GM19240 (cell line): ENCODE measurements around the gene MMEL1.
"Not testable (repeated sequence)": the region's sequence is repeated elsewhere in the genome, so short reads cannot be mapped to it uniquely, and the experiment has no call there.

Experiments
- DNase-seq: peaks from one replicate; pipeline ENCODE4 v3.0.0; 2011; ENCODE audit warnings: low spot score; ENCODE audit not compliant: insufficient read length

The MMEL1 gene

DNA sequence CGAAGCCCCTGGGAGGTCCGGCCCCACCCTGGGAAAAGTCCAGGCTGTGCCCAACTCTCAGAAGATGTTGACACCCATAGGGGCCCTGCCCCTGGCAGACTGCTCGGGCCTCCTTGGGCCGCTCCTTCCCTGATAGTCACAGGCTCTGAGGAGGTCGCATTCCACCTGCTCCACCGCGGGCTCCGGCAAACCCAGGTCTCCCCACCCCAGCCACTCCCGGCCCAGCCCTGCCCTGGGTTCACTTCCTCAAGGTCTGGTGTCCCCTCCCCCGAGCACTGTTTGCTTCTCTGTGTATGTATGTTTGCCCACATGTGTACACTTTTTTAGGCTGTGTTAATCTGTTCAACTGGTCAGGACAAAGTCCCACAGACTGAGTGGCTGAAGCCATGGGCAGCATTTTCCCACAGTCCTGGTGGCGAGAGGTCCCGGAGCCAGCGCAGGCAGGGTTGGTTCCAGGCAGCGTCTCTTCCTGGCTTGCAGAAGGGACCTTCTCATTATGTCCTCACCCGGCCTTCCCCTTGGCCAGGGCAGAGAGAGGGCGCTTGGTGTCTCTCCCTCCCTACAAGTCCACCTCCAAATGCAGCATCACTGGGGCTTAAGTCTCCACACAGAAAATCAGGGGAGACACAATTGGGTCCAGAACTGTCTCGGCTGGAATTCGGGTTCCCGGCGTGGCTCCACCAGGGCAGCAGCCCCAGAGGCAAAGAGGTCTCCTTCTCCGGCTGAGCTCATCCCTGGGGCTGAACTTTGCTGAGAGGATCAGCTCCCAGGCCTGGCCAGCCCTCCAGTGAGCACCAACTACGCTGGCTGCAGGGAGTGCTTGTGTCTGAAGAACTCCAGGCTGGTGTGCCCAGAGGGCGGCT lies 56.8 kb downstream of the MMEL1 start:
- DNase-seq = no peak

DNA sequence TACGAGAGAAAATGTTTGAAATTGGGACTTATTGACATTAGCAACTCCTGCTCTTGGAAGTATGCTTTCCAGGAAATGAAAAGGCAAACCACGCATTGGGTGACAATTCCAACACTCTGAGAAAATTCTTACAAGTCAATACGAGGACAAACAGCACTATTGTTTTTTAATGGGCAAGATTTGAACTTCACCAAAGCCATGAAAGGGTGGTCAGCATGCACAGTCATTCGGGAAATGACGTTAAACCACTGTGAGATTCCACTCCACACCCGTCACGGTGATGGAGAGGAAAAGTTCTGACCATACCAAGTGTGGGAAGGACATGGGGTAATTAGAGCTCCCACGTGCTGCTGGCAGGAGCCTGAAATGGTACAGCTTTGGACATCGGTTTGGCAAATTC lies 58.5 kb downstream of the MMEL1 start:
- DNase-seq = no peak

DNA sequence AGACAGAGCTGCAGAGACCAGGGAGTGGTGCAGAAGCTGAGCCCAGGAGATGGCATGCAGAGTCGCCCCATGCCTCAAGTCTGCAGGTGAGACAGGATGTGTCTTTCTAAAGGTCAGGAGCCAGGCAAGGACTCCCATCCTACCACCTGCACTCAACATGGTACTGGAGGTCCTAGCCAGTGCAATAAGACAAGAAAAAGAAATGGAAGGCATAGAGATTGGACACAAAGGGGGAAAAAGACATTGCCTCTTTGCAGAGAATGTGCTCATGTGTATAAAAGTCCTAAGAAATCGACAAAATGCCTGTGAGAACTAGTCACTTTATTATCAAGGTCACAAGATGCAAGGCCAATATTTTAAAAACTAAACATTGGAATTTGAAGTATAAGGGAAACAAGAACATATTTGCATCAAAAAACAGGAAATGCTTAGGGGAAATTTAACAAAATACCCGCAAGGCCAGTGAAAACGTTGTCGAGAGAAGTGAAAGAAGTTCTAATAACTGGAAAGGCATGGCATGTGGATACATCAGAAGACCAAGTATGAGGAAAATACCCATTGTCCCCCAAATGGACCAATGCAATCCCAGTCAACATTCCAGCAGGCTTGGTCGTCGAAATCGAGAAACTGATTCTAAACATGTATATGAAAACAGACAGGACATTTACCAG lies 59.4 kb downstream of the MMEL1 start:
- DNase-seq = no peak

DNA sequence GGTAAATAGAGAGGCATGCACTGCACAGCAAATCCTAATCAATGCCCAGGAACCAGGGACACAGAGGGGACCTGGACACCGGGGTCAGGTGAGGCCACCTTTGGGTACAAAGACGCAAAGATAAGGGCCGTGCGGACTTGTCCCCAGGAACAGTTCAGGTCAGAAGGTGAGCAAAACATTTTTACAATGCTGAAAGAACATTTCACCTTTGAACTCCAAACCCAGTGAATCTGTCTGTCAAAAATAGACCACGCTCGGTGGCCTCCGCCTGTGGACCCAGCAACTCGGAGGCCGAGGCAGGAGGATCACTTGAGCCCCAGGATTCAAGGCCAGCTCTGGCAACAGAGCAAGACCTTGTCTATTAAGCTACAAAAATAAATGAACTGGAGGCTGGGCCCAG lies 61.5 kb downstream of the MMEL1 start:
- DNase-seq = no peak

DNA sequence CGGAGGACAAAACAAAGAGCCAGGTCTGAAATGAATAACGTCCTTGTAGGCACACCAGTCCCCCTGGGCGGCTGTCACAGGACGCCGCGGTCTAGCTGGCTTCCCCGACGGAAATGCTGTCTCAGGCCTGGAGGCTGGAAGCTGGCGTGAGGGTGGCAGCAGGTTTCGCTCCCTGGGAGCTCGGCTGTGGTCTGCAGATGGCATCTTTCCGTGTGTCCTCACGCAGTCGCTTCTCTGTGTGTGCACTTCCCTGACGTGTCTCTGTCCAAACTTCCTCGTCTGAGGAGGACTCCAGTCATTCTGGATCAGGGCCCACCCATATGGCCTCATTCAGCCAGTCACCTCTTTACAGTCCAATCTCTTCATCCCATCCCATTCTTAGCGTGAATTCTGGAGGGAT lies 62.5 kb downstream of the MMEL1 start:
- no peak for DNase-seq

DNA sequence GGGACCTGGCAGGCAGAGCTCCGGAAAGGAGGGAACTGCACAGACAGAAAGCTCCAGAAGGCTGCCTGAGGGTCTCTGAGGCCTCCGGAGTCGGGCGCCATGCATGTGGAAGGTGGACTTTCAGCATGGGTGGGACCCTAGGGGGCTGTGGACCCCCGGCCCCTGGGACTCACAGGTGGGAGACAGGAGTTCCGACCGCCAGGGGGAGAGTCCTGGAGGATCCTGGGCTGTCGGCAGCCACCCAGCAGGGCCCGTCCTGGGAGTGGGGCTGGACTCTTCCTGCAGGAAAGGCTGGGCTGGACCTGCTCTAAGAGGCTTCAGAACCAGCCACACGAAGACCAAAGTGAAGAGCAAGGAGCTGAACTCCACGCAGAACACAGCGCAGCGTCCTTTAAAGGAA lies 63.1 kb downstream of the MMEL1 start:
- not testable (repeated sequence) for DNase-seq

DNA sequence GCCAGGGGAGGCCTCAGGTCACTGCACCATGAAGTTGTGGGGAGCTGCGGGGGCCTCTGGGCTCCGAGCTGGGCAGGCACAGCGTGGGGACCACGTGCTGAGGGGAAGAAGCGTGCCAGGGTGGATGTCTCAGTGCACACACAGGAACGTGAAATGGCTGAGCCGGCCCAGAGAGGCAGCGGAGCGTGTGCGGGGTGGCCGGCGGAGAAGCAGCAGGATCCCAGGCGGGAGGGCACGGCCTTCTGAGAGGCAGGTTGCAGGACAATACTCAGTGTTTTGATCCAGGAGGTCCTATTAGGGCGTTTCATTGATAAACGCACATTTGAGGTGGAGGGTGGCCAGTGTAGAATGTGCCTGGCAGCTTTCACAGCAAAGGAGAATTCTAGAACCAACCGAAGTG lies 63.8 kb downstream of the MMEL1 start:
- DNase-seq = no peak

DNA sequence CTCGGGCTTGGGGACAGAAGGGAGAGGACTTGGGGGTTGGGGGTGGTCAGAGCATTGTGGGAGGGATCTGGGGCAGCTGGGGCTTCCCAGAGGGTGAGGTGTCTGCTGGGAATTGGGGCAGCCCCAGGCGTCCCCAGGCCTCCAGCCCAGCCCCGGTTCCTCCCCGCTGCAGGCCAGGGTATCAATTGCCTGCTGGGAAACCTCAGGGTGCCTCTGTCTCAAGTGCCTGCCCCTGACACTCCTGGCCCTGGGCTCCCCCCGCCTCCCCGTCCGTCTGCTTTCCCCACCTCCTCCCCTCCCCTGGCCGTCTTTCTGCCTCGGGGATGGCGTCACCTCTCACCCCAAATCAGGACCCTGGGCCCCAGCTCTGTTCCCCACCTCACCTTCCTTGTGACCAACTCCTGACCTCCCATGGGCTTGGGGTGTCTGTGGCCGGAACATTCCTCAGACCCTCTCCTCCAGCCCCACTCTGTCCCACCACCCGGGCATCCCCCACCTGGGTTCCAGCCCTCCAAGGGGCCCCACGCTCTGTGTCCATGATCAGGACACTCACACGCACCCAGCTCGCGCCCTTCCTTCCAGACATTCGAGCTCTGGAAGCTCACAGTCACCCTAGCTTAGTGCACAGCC lies 64.5 kb downstream of the MMEL1 start:
- DNase-seq = not testable (repeated sequence)

DNA sequence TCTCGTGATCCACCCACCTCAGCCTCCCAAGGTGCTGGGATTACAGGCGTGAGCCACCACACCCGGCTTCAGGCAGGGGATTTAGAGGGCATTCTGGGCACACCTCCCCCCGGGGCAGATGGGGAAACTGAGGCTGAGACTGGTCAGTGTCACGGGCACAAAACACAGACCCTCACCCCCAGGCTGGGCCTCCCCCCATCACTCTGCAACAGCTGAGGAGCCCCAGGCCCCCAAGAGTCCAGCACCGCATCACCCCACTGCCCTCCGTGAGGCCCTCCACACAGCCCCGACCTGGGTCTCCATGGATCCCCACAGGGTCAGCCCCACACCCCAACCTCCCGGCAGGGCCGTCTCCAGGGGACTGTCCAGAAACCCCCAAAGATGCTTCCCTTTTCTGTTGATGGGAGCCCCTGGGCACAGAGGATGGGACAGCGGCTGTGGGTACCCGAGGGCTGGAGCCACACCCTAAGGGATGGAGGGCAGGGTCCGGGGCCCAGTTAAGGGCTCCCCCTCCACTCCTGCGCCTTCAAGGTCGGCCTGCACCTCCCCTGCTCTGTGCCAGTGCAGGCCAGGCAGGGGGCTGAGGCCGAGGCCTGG lies 65.6 kb downstream of the MMEL1 start:
- no peak for DNase-seq

DNA sequence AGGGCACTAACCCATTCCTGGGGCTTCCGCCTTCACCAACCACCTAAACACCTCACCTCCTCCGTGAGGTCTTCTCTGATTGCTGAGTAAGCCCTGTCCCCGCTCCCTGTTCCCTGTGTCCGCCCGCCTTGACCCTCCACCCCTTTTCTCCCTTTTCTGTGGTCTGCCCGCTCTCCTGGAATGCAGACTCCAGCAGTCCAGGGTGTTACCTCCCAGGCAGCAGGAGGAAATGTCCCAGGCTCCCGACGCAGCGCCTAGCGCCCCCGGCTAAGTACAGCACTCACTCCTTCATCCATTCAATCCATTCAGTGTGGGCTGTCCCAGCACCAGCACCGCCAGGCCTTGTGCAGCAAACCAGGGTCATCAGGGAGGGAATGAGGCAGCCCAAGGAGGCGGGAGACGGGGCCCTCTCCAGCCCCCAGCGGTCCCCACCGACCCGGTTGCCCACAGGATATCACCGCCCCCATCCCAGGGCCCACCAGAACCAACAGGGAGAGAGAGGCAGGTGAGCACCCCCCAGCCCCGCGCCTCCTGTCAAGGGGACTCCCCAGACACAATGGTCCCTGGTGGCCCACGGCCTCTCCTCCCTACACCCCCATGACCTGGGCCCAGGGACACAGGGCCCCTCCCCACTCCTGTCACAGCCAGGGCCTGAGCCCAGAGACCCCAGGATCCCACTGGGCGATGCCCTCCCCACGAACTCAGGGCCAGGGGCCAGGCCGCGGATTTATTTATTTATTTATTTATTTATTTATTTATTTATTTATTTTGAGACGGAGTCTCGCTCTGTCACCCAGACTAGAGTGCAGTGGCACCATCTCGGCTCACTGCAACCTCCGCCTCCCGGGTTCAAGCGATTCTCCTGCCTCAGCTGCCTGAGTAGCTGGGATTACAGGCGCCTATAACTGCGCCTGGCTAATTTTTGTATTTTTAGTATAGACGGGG lies 66.4 kb downstream of the MMEL1 start:
- DNase-seq = no peak

DNA sequence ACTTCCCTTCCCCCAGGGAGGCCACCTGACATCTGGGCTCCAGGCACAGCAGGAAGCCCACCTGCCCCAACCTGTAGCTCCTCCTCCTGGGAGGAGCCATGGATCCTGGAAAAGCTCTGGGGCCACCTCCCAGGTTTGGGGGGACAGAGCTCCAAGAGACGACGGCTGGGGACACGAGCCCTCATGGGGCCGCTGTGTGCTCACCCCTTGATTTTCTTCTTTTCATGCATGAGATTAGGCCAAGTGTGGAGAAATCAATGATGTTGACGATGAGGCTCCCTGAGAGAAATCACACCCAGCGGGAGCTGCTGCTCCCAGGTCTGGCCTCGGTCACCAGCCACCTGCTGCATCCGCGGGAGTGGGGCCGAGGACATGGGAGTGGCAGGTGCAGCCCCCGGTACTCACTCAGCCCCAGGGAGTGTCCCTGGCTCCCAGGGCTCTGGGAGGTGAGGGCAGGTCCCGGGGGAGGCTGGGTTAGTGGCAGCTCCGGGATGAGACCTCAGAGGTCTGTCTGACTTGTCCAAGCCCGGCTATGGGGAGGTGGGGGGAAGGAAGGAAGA lies 67.9 kb downstream of the MMEL1 start:
- DNase-seq = no peak

DNA sequence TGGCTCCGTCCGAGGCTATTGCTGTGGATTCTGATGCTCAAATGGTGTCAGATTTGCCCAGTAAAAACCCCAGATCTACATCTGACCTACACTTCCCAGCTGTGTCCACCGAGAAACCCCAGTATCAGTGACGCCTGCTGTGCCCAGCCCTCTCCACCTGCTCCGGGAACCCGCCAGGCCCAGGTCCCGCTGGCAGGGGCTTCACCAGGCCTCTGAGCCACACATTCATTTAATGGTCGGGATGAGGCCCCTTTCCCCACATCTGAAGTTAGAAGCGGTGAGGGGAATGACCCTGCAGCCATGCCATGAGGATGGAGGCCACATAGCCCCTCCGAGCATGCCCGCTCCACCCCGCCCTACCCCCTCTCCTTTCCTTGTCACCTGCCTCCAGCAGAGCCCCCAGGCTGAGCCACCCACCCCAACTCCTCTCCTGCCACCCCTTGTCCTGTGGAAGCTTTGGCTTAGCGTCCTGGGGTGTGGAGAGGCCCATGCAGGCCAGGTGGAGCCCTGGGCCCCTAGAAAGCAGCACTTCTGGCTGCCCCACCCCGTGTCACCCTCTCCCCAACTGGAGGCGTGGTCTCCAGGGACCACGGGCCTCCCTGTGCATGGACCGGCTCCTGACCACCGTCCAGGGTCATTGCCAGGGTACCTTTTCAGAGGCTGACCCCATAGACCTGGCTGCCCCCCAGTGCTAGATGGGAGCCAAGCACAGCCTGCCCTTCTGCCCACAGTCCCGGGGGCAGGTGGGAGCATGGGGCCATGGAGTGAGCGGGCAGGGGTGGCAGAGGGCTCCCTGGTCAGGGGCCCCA lies 68.6 kb downstream of the MMEL1 start:
- DNase-seq = no peak

DNA sequence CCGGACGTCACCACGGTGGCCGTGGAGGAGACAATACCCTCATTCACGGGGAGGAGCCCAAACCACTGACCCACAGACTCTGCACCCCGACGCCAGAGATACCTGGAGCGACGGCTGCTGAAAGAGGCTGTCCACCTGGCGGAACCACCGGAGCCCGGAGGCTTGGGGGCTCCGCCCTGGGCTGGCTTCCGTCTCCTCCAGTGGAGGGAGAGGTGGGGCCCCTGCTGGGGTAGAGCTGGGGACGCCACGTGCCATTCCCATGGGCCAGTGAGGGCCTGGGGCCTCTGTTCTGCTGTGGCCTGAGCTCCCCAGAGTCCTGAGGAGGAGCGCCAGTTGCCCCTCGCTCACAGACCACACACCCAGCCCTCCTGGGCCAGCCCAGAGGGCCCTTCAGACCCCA lies 69.6 kb downstream of the MMEL1 start:
- DNase-seq = no peak

DNA sequence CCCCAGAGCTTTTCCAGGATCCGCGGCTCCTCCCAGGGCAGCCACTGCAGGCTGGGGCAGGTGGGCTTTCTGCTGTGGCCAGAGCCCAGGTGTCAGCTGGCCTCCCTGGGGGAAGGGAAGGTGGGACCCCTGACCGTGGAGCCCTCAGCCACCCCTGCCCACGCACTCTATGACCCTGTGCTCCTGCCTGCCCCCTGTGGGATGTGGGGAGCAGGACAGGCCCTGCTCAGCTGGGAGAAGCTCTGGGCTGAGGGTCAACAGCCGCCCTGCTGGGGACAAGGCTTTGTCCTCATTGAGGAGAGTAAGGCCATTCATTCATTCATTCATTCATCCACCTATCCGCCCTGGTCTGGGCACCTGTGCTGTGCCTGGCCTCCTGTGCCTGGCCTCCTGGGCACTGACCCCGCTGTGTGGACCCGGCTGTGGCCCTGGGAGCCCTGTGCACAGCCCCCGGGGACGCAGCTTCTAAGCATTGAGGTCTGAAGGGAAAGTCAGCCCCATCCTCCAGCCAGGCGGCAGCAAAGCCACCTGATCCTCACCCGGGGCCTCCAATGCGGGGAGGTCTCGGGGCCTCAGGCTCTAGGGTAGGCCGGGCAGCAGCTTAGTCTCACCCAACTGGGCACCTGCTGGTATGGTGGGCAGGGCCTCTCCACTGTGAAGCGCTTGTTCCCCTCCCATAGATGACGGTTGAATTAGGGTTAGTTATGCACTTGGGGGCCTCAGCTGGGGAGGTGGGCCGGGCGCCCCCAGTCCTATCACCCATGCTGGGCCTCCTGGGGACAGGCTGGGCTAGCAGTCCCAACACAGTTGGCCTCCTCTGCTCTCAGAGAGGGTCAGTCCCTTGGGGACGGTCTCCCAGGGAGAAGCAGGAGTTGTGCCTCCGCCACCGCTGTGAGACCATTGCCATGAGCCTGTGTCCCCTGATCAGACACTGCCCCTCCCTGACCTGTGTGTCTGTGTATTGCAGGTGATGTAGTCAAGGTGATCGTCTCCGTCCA lies 70.6 kb downstream of the MMEL1 start:
- DNase-seq = no peak

DNA sequence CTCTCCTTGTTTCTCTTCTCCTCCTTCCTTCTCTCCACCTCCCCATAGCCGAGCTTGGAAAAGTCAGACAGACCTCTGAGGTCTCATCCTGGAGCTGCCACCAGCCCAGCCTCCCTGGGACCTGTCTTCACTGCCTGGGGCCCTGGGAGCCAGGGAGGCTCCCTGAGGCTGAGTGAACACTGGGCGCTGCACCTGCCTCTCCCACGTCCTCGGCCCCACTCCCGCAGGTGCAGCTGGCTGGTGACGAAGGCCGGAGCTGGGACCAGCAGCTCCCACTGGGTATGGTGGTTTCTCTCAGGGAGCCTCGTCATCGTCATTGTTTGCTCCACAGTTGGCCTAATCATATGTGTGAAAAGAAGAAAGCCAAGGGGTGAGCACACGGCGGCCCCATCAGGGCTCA lies 71.4 kb downstream of the MMEL1 start:
- DNase-seq = no peak

DNA sequence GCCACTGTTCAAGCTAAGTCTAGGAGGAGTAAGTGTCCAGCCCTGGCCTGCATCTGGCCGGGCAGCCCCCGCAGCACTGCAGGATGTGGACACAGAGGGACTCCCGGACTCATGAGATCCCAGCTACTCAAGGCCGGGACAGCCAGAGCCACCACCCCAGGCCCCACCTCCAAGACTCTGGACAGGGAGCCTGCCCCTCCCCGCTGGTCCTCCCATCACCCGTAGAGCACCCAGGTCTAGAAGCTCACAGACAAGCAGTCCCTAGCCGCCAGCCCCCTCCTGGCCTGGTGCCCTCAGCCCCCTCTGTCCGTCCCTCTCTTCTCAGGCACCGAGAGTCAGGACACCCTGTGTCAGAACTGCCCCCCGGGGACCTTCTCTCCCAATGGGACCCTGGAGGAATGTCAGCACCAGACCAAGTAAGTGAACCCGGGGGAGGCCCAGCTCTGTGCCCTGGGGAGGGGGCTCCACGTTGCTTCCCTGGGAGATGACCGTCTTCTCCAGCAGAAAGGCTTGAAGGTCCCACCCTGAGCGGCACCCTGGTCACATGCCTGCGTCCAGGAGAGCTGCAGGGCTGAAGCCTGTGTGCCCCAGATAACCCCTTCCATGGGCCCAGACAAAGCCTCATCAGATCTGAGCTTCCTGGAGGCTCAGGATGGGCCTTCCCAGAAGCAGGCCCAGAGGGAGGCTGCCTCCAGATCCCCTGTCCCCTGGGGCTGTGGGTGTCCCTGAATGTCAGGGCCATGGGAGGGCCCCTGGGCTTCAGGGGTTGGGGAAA lies 72.3 kb downstream of the MMEL1 start:
- no peak for DNase-seq

DNA sequence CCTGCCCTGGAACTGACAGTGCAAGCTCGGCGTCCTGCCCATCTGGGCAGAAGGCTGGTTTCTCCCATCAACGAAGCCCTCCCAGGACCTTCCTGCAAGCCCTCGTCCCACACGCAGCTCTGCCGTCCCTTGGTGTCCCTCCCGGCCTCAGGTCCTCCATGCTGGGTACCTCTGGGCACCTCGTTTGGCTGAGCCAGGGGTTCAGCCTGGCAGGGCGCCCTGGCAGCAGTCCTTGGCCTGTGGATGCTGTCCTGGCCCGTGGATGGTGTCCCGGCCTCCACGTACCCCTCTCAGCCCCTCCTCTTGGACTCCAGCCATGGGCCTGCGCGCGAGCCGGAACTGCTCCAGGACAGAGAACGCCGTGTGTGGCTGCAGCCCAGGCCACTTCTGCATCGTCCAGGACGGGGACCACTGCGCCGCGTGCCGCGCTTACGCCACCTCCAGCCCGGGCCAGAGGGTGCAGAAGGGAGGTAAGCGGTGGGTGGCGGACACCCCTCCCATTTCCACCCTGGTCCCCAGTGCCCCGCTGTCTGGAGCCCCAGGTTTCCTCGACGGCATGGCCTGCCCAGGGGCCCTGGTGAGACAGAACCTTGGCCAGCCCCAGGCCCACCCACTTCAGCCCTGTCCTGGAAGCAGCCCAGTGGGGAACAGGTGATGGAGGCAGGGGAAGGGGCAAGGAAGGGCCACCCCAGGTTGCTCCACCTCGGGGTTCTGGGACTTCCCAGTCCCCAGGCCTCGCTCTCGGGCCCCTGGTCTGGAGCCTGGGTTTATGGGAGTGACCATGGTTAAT lies 73.1 kb downstream of the MMEL1 start:
- DNase-seq = no peak
